Measurements from ENCODE around the gene RABL3.

- TF ChIP-seq POLR2AphosphoS5 (IDR thresholded peaks at IDR 0.05; ENCODE audit: borderline replicate concordance, low read depth, low read length): no peak
- TF ChIP-seq EZH2 (IDR thresholded peaks at IDR 0.05): no peak
- TF ChIP-seq FOXP2 (optimal IDR thresholded peaks at IDR 0.05; ENCODE audit: control extremely low read depth, extremely low read length, insufficient read depth): no peak
These were observed 35.4 kb downstream of the RABL3 start for GRCh38 chr3:120706950-120707349.
